ENCODE measurements around the gene DCDC2B. TPM values are rescaled to one million over a fixed set of nuclear protein-coding genes. Genes with fewer than 3 reads are reported as not detected.

Gene DCDC2B
- polyA plus RNA-seq, 1 experiment = not detected

DNA sequence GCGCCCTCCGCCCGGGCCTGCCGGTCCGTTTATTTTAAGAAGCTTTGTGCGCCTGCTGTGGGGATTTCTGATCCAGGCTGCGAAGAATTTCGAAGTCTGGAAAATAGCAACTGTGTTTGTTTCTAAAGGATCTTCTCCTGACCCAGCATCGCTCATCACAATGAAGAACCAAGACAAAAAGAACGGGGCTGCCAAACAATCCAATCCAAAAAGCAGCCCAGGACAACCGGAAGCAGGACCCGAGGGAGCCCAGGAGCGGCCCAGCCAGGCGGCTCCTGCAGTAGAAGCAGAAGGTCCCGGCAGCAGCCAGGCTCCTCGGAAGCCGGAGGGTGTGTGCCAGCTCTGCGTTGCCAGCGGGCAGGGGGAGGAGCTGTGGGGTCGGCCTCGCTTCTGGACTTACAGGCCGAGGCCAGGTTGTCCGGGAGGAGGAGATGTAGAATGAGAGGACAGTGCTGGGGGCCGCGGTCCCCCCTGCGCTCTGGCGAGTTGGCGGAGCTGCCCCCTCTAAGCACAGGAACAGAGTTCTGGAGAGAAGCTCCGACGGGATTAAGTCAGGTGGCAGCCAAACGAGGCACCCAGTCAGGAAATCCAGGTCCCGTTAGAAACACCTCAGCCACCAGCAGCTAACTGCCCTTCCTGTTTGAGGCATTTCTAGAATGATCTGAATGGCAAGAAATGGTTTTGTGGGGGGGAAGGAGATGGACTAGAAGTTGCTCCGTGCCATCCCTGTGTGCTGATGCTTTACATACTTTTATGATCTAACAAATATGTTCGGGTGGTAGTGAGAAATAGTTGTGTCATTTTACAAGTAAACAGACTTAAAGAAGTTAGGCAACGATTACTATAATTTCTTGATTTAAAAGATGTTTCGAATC is 28.5 kb upstream of the DCDC2B start:
- CTCF ChIA-PET = interaction anchor here (0.6 kb wide), 1 partner anchor 160 kb away, joined by 6 read pairs; no protein-coding TSS in a partner anchor
- TF ChIP-seq, protein P1, sequence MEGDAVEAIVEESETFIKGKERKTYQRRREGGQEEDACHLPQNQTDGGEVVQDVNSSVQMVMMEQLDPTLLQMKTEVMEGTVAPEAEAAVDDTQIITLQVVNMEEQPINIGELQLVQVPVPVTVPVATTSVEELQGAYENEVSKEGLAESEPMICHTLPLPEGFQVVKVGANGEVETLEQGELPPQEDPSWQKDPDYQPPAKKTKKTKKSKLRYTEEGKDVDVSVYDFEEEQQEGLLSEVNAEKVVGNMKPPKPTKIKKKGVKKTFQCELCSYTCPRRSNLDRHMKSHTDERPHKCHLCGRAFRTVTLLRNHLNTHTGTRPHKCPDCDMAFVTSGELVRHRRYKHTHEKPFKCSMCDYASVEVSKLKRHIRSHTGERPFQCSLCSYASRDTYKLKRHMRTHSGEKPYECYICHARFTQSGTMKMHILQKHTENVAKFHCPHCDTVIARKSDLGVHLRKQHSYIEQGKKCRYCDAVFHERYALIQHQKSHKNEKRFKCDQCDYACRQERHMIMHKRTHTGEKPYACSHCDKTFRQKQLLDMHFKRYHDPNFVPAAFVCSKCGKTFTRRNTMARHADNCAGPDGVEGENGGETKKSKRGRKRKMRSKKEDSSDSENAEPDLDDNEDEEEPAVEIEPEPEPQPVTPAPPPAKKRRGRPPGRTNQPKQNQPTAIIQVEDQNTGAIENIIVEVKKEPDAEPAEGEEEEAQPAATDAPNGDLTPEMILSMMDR (IDR thresholded peaks at IDR 0.05; ENCODE audit: low read depth, low read length) = no peak
- H3K9me3 ChIP-seq (ENCODE audit: control insufficient read depth, insufficient read depth, low read length) = no peaks in the 10 kb centered on the region; the same call in 1 of the 2 replicates
- H3K27ac ChIP-seq (ENCODE audit: low read depth, low read length) = peak overlapping the region; percentile 97
- no peaks in the 10 kb centered on the region for H3K27me3 ChIP-seq (ENCODE audit: control insufficient read depth, insufficient read depth, low read length)
- no peak for DNase-seq (ENCODE audit: low read depth, low spot score)
- POLR2A ChIA-PET = interaction anchor here (0.5 to 2.6 kb wide), 13 partner anchors 17 to 156 kb away, joined by 3 to 19 read pairs (median 7); partner anchors contain the start of genes CCDC28B, IQCC, KPNA6 and MARCKSL1
- H3K4me3 ChIP-seq (ENCODE audit: low read depth, low read length) = peak overlapping the region; percentile 81

DNA sequence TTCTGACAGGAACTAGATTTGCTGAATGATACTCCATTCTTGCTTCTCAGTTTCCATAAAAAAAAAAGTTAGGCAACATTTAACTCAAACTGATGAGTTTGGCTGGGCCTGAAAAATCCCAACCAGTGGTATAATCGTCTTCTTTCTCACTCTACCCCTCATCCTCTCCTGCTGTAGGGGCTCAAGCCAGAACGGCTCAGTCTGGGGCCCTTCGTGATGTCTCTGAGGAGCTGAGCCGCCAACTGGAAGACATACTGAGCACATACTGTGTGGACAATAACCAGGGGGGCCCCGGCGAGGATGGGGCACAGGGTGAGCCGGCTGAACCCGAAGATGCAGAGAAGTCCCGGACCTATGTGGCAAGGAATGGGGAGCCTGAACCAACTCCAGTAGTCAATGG is 27.8 kb upstream of the DCDC2B start:
- POLR2A ChIA-PET = interaction anchor here (0.9 to 2.6 kb wide), 6 partner anchors 16 to 155 kb away, joined by 3 to 19 read pairs (median 6); partner anchors contain the start of genes IQCC, KPNA6, MARCKSL1 and TMEM39B
- CTCF ChIA-PET = interaction anchor here (0.8 to 0.9 kb wide), 2 partner anchors 72 to 169 kb away, joined by 4 to 6 read pairs; no protein-coding TSS in a partner anchor
- TF ChIP-seq, protein P1 (IDR thresholded peaks at IDR 0.05; ENCODE audit: low read depth, low read length) = no peak
- Histone ChIP-seq H3K27me3 (ENCODE audit: control insufficient read depth, insufficient read depth, low read length) (no peaks in the 10 kb centered on the region), H3K4me3 (ENCODE audit: low read depth, low read length) (peak overlapping the region; percentile 81), H3K27ac (ENCODE audit: low read depth, low read length) (peak overlapping the region; percentile 71), H3K9me3 (ENCODE audit: control insufficient read depth, insufficient read depth, low read length) (no peaks in the 10 kb centered on the region; the same call in 1 of the 2 replicates)
- DNase-seq (ENCODE audit: low read depth, low spot score) = no peak

DNA sequence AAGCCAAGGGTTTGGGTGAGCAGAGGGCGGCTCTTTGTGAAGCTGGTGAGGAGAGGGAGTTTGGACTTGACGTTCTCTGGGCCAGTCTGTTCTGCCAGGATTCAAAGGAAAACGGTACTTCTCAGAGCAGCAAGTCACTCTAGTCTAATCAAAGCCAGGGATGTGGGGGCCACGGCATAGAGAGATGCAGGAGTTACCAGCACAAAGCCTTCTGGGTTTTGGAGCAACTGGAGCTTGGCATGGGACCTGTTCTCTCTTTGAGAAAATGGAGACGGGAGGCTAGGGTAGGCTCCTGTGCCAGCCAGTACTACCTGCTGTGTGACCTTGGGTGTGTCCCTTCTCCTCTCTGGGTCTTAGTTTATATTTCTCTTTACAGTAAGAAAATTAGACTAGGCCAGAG is 27.3 kb upstream of the DCDC2B start:
- no peak for DNase-seq (ENCODE audit: low read depth, low spot score)
- ChIA-PET POLR2A (interaction anchor here (1.0 to 2.6 kb wide), 3 partner anchors 24 to 154 kb away, joined by 3 to 10 read pairs (median 4); partner anchors contain the start of genes IQCC, MARCKSL1 and TMEM39B), CTCF (interaction anchor here (0.6 to 0.9 kb wide), 3 partner anchors 9 to 169 kb away, joined by 3 to 6 read pairs (median 4); no protein-coding TSS in a partner anchor)
- Histone ChIP-seq H3K27ac (ENCODE audit: low read depth, low read length) (no peak overlapping the region), H3K4me3 (ENCODE audit: low read depth, low read length) (peak overlapping the region; percentile 81), H3K9me3 (ENCODE audit: control insufficient read depth, insufficient read depth, low read length) (no peaks in the 10 kb centered on the region; the same call in 1 of the 2 replicates), H3K27me3 (ENCODE audit: control insufficient read depth, insufficient read depth, low read length) (no peaks in the 10 kb centered on the region)
- TF ChIP-seq, protein P1 (IDR thresholded peaks at IDR 0.05; ENCODE audit: low read depth, low read length) = no peak

DNA sequence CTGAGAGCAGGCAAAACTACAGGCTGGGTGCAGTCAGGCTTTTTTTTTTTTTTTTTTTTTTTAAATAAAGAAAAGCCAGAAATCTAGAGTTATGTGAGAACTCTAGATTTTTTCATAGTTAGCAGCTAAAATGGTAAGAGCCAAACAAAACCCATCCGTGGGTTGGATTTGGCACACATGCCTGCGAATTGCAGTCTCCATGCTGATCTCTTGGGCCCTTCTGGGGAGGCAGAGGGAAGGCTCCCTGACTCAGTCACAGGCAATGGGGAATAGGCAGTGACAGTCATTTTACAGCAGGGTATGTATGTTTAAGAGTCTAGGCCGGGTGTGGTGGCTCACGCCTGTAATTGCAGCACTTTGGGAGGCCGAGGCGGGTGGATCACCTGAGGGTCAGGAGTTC is 26.8 kb upstream of the DCDC2B start:
- Histone ChIP-seq H3K27me3 (ENCODE audit: control insufficient read depth, insufficient read depth, low read length) (no peaks in the 10 kb centered on the region), H3K27ac (ENCODE audit: low read depth, low read length) (no peak overlapping the region), H3K4me3 (ENCODE audit: low read depth, low read length) (peak overlapping the region; percentile 81), H3K9me3 (ENCODE audit: control insufficient read depth, insufficient read depth, low read length) (no peaks in the 10 kb centered on the region; the same call in 1 of the 2 replicates)
- no peak for DNase-seq (ENCODE audit: low read depth, low spot score)
- ChIA-PET CTCF (interaction anchor here (0.6 to 0.9 kb wide), 5 partner anchors 8 to 358 kb away, joined by 3 to 6 read pairs (median 4); no protein-coding TSS in a partner anchor), POLR2A (interaction anchor here (0.7 to 1.0 kb wide), 3 partner anchors 10 to 154 kb away, joined by 3 to 5 read pairs (median 4); partner anchors contain the start of gene MARCKSL1)
- TF ChIP-seq, protein P1 (IDR thresholded peaks at IDR 0.05; ENCODE audit: low read depth, low read length) = no peak
